ENCODE results near the gene TKTL2. TPM values are rescaled to one million over a fixed set of nuclear protein-coding genes. Genes with fewer than 3 reads are reported as not detected.
"Not testable (repeated sequence)": the region's sequence is repeated elsewhere in the genome, so short reads cannot be mapped to it uniquely, and the experiment has no call there.

Gene TKTL2
- total and polyA plus RNA-seq, 3 experiments from 2014 or later = not detected

- Mint-ChIP-seq H3K4me3 (no peak overlapping the region), H3K27me3 (peaks cover 0 to 24% of the 10 kb centered on the region in 2 donors), H3K4me1 (no peaks in the 10 kb centered on the region), H3K36me3 (no peaks in the 10 kb centered on the region), H3K9me3 (no peaks in the 10 kb centered on the region), H3K27ac (no peak overlapping the region)
- H3K4me3 ChIP-seq (ENCODE audit: low read length) = no peak overlapping the region
- no peaks in the 10 kb centered on the region for H3K27me3 ChIP-seq (ENCODE audit: insufficient read depth, low read length, poor library complexity, severe bottlenecking)
- no peak overlapping the region for H3K27ac ChIP-seq (ENCODE audit: low read depth, low read length)
- H3K36me3 ChIP-seq (ENCODE audit: insufficient read depth, low read length) = no peaks in the 10 kb centered on the region
- no peaks in the 10 kb centered on the region for H3K4me1 ChIP-seq (ENCODE audit: insufficient read depth, low read length)
- no peaks in the 10 kb centered on the region for H3K9me3 ChIP-seq (ENCODE audit: low read length)
- ChIA-PET CTCF (no interaction called here), POLR2A (no interaction called here)
- no peak for DNase-seq
Observed at GRCh38 chr4:163473130-163473529, 424 bp downstream of the TKTL2 start.

- POLR2A ChIA-PET = no interaction called here
- no peaks in the 10 kb centered on the region for H3K4me1 Mint-ChIP-seq
Observed at GRCh38 chr4:163470391-163470790, 3.2 kb downstream of the TKTL2 start.

GRCh38 chr4:163467082-163467770, 6.3 kb downstream of the TKTL2 start:
- no peaks in the 10 kb centered on the region for H3K36me3 ChIP-seq (ENCODE audit: insufficient read depth, low read length)
- Mint-ChIP-seq H3K27me3 (peaks cover 0 to 24% of the 10 kb centered on the region in 2 donors), H3K36me3 (no peaks in the 10 kb centered on the region), H3K9me3 (no peaks in the 10 kb centered on the region), H3K27ac (no peak overlapping the region), H3K4me1 (no peaks in the 10 kb centered on the region), H3K4me3 (no peak overlapping the region)
- no peak overlapping the region for H3K27ac ChIP-seq (ENCODE audit: low read depth, low read length)
- no peaks in the 10 kb centered on the region for H3K27me3 ChIP-seq (ENCODE audit: insufficient read depth, low read length, poor library complexity, severe bottlenecking)
- H3K4me1 ChIP-seq (ENCODE audit: insufficient read depth, low read length) = no peaks in the 10 kb centered on the region
- H3K9me3 ChIP-seq (ENCODE audit: low read length) = no peaks in the 10 kb centered on the region
- no peak overlapping the region for H3K4me3 ChIP-seq (ENCODE audit: low read length)
- DNase-seq = no peak
- ChIA-PET CTCF (interaction anchor here (1.5 kb wide), 1 partner anchor 83 kb away, joined by 3 read pairs; no protein-coding TSS in a partner anchor), POLR2A (no interaction called here)

More at GRCh38 chr4:163470391-163470790, 3.2 kb downstream of the TKTL2 start:
- Mint-ChIP-seq H3K27ac (no peak overlapping the region), H3K4me3 (no peak overlapping the region), H3K36me3 (no peaks in the 10 kb centered on the region), H3K9me3 (no peaks in the 10 kb centered on the region), H3K27me3 (peaks cover 0 to 27% of the 10 kb centered on the region in 2 donors)
- Histone ChIP-seq H3K27me3 (ENCODE audit: insufficient read depth, low read length, poor library complexity, severe bottlenecking) (no peaks in the 10 kb centered on the region), H3K27ac (ENCODE audit: low read depth, low read length) (no peak overlapping the region), H3K4me3 (ENCODE audit: low read length) (no peak overlapping the region), H3K36me3 (ENCODE audit: insufficient read depth, low read length) (no peaks in the 10 kb centered on the region), H3K4me1 (ENCODE audit: insufficient read depth, low read length) (no peaks in the 10 kb centered on the region), H3K9me3 (ENCODE audit: low read length) (no peaks in the 10 kb centered on the region)
- DNase-seq = no peak
- CTCF ChIA-PET = no interaction called here

GRCh38 chr4:163462556-163462955, 11.0 kb downstream of the TKTL2 start:
- no peak overlapping the region for H3K4me3 Mint-ChIP-seq

GRCh38 chr4:163448540-163449203, 24.9 kb downstream of the TKTL2 start:
- no peaks in the 10 kb centered on the region for H3K27me3 ChIP-seq (ENCODE audit: insufficient read depth, low read length, poor library complexity, severe bottlenecking)
- ChIA-PET CTCF (no interaction called here), POLR2A (no interaction called here)
- H3K27ac ChIP-seq (ENCODE audit: low read depth, low read length) = no peak overlapping the region
- H3K4me1 ChIP-seq (ENCODE audit: insufficient read depth, low read length) = no peaks in the 10 kb centered on the region
- Mint-ChIP-seq H3K4me3 (no peak overlapping the region), H3K27me3 (peaks cover 0 to 3% of the 10 kb centered on the region in 2 donors), H3K4me1 (no peaks in the 10 kb centered on the region), H3K9me3 (no peaks in the 10 kb centered on the region), H3K27ac (no peak overlapping the region), H3K36me3 (no peaks in the 10 kb centered on the region)
- no peak overlapping the region for H3K4me3 ChIP-seq (ENCODE audit: low read length)
- no peak for DNase-seq
- H3K36me3 ChIP-seq (ENCODE audit: insufficient read depth, low read length) = no peaks in the 10 kb centered on the region
- no peaks in the 10 kb centered on the region for H3K9me3 ChIP-seq (ENCODE audit: low read length)

More at GRCh38 chr4:163462556-163462955, 11.0 kb downstream of the TKTL2 start:
- no peak overlapping the region for H3K27ac ChIP-seq (ENCODE audit: low read depth, low read length)
- H3K27me3 ChIP-seq (ENCODE audit: insufficient read depth, low read length, poor library complexity, severe bottlenecking) = no peaks in the 10 kb centered on the region
- no peak overlapping the region for H3K4me3 ChIP-seq (ENCODE audit: low read length)
- ChIA-PET CTCF (no interaction called here), POLR2A (no interaction called here)
- Mint-ChIP-seq H3K27ac (no peak overlapping the region), H3K9me3 (no peaks in the 10 kb centered on the region), H3K27me3 (peaks cover 9 to 22% of the 10 kb centered on the region in 2 donors), H3K36me3 (no peaks in the 10 kb centered on the region), H3K4me1 (no peaks in the 10 kb centered on the region)
- no peaks in the 10 kb centered on the region for H3K9me3 ChIP-seq (ENCODE audit: low read length)
- H3K36me3 ChIP-seq (ENCODE audit: insufficient read depth, low read length) = no peaks in the 10 kb centered on the region
- DNase-seq = no peak
- no peaks in the 10 kb centered on the region for H3K4me1 ChIP-seq (ENCODE audit: insufficient read depth, low read length)

GRCh38 chr4:163447481-163447880, 26.1 kb downstream of the TKTL2 start:
- no peak for DNase-seq
- Mint-ChIP-seq H3K27me3 (peaks cover 0 to 4% of the 10 kb centered on the region in 2 donors), H3K9me3 (no peaks in the 10 kb centered on the region), H3K27ac (no peak overlapping the region), H3K36me3 (no peaks in the 10 kb centered on the region), H3K4me1 (no peaks in the 10 kb centered on the region), H3K4me3 (no peak overlapping the region)
- H3K4me3 ChIP-seq (ENCODE audit: low read length) = no peak overlapping the region
- POLR2A ChIA-PET = no interaction called here
- H3K27me3 ChIP-seq (ENCODE audit: insufficient read depth, low read length, poor library complexity, severe bottlenecking) = no peaks in the 10 kb centered on the region
- no peaks in the 10 kb centered on the region for H3K9me3 ChIP-seq (ENCODE audit: low read length)
- CTCF ChIA-PET = no interaction called here
- no peak overlapping the region for H3K27ac ChIP-seq (ENCODE audit: low read depth, low read length)
- no peaks in the 10 kb centered on the region for H3K36me3 ChIP-seq (ENCODE audit: insufficient read depth, low read length)
- H3K4me1 ChIP-seq (ENCODE audit: insufficient read depth, low read length) = no peaks in the 10 kb centered on the region

GRCh38 chr4:163447023-163447422, 26.5 kb downstream of the TKTL2 start:
- H3K4me3 ChIP-seq (ENCODE audit: low read length); H3K27ac ChIP-seq (ENCODE audit: low read depth, low read length); H3K27me3 ChIP-seq (ENCODE audit: insufficient read depth, low read length, poor library complexity, severe bottlenecking); DNase-seq; H3K4me3 Mint-ChIP-seq; H3K36me3 ChIP-seq (ENCODE audit: insufficient read depth, low read length); H3K27me3 Mint-ChIP-seq; H3K4me1 ChIP-seq (ENCODE audit: insufficient read depth, low read length); H3K36me3 Mint-ChIP-seq; H3K9me3 ChIP-seq (ENCODE audit: low read length); H3K27ac Mint-ChIP-seq; CTCF ChIA-PET; H3K4me1 Mint-ChIP-seq; H3K9me3 Mint-ChIP-seq; POLR2A ChIA-PET: not testable (repeated sequence)

- no peak for DNase-seq
- no peaks in the 10 kb centered on the region for H3K36me3 Mint-ChIP-seq
- Histone ChIP-seq H3K9me3 (ENCODE audit: low read length) (no peaks in the 10 kb centered on the region), H3K27me3 (ENCODE audit: insufficient read depth, low read length, poor library complexity, severe bottlenecking) (no peaks in the 10 kb centered on the region), H3K36me3 (ENCODE audit: insufficient read depth, low read length) (no peaks in the 10 kb centered on the region), H3K4me1 (ENCODE audit: insufficient read depth, low read length) (no peaks in the 10 kb centered on the region), H3K4me3 (ENCODE audit: low read length) (no peak overlapping the region), H3K27ac (ENCODE audit: low read depth, low read length) (no peak overlapping the region)
- no peaks in the 10 kb centered on the region for H3K9me3 Mint-ChIP-seq
- H3K4me3 Mint-ChIP-seq = no peak overlapping the region
- ChIA-PET POLR2A (no interaction called here), CTCF (no interaction called here)
- peaks cover 0 to 24% of the 10 kb centered on the region in 2 donors for H3K27me3 Mint-ChIP-seq
- H3K27ac Mint-ChIP-seq = no peak overlapping the region
- H3K4me1 Mint-ChIP-seq = no peaks in the 10 kb centered on the region
Observed at GRCh38 chr4:163440040-163440439, 33.5 kb downstream of the TKTL2 start.
